ENCODE data around the gene ELOVL3.
A peak's percentile ranks its signal among the peaks of the same experiment; 100 is the strongest.
"Not testable (repeated sequence)": the region's sequence is repeated elsewhere in the genome, so short reads cannot be mapped to it uniquely, and the experiment has no call there.

Gene ELOVL3

DNA sequence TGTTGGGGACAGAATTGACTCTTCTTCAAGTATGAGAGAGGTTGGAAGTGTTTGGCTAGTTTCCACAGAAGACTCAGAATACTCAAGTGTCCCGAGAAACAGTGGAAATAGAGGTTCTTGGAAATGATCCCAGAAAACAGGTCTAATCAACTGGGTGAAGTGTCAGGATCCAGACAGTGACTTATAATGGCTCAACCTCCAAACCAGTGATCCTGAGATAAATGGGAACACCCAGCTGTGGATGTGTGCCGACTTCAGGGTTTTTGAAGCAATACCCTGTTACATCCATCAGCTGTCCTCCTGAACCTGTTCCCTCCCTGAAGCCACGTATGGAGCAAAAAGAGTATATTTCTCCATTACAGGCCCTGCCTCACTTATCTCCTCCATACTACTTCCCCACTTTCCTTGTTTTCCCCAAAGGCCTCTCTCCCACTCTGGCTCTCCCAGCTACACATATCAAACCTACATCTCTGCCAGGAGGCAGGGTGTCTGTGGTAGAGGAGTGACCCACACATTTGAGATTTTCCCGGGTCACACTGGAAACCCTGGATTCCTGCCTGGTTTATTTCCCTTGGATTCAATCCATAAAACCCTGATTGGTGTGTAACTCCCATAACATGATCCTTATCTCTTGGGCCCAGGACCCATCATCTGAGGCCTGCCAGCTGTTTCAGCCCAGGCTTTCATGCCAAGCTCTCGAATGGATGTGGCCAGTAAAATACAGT is 17.6 kb upstream of the ELOVL3 start:
- Histone ChIP-seq H3K36me3 (ENCODE audit: insufficient read depth) (no peaks in the 10 kb centered on the region), H3K27ac (no peak overlapping the region), H3K4me3 (IDR thresholded peaks at IDR 0.05; ENCODE audit: insufficient read depth, low read depth, low read length) (no peak overlapping the region), H3K4me2 (no peak overlapping the region), H3K79me2 (ENCODE audit: insufficient read depth, low read depth) (no peaks in the 10 kb centered on the region), H3K4me1 (ENCODE audit: low read depth, poor library complexity, severe bottlenecking) (peaks cover 30% of the 10 kb centered on the region), H2AFZ (ENCODE audit: low read depth) (no peak overlapping the region), H3K27me3 (ENCODE audit: insufficient read depth, low read depth) (no peaks in the 10 kb centered on the region), H3K9ac (no peak overlapping the region), H4K20me1 (ENCODE audit: insufficient read depth) (no peaks in the 10 kb centered on the region)
- TF ChIP-seq, protein P1, sequence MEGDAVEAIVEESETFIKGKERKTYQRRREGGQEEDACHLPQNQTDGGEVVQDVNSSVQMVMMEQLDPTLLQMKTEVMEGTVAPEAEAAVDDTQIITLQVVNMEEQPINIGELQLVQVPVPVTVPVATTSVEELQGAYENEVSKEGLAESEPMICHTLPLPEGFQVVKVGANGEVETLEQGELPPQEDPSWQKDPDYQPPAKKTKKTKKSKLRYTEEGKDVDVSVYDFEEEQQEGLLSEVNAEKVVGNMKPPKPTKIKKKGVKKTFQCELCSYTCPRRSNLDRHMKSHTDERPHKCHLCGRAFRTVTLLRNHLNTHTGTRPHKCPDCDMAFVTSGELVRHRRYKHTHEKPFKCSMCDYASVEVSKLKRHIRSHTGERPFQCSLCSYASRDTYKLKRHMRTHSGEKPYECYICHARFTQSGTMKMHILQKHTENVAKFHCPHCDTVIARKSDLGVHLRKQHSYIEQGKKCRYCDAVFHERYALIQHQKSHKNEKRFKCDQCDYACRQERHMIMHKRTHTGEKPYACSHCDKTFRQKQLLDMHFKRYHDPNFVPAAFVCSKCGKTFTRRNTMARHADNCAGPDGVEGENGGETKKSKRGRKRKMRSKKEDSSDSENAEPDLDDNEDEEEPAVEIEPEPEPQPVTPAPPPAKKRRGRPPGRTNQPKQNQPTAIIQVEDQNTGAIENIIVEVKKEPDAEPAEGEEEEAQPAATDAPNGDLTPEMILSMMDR (conservative IDR thresholded peaks at IDR 0.05; ENCODE audit: low read depth, low read length): no peak

DNA sequence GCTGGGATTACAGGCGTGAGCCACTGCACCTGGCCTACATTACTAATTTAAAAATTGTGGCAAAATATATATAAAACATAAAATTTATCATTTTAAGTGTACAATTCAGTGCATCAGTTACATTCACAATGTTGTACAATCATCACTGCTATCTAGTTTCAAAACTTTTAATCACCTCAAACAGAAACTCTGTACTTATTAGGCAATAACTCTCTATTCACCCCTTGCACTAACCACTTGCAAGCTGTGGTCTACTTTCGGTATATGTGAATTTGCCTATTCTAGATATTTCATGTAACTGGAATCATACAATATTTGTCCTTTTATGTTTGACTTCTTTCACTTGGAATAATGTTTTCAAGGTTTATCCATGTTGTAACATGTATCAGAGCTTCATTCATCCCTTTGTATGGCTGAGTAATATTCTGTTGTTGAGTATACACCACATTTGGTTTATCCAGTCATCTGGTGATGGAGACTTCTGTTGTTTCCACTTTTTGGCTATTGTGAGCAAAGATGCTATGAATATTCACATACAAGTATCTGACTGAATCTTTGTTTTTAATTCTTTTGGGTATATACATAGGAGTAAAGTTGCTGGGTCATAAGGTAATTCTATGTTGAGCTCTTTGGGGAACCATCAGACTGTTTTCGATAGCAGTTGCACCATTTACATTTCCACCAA is 14.3 kb upstream of the ELOVL3 start:
- Histone ChIP-seq H3K9ac (no peak overlapping the region), H2AFZ (ENCODE audit: low read depth) (no peak overlapping the region), H3K79me2 (ENCODE audit: insufficient read depth, low read depth) (no peaks in the 10 kb centered on the region), H3K27ac (no peak overlapping the region), H3K27me3 (ENCODE audit: insufficient read depth, low read depth) (no peaks in the 10 kb centered on the region), H3K36me3 (ENCODE audit: insufficient read depth) (no peaks in the 10 kb centered on the region), H3K4me2 (peak overlapping the region; percentile 51; the same call in 1 of the 2 replicates), H3K4me3 (IDR thresholded peaks at IDR 0.05; ENCODE audit: insufficient read depth, low read depth, low read length) (no peak overlapping the region), H4K20me1 (ENCODE audit: insufficient read depth) (no peaks in the 10 kb centered on the region), H3K4me1 (ENCODE audit: low read depth, poor library complexity, severe bottlenecking) (peaks cover 30% of the 10 kb centered on the region)
- TF ChIP-seq, protein P1 (conservative IDR thresholded peaks at IDR 0.05; ENCODE audit: low read depth, low read length): no peak

DNA sequence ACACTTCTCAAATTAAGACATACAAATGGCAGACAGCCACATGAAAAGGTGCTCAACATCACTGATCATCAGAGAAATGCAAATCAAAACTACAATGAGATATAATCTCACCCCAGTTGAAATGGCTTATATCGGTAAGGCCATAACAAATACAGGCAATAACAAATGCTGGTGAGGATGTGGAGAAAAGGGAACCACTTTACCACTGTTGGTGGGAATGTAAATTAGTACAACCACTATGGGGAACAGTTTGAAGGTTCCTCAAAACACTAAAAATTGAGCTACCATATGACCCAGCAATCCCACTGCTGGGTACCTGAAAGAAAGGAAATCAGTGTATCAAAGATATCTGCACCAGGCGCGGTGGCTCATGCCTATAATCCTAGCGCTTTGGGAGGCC is 12.5 kb upstream of the ELOVL3 start:
- H3K36me3 ChIP-seq (ENCODE audit: insufficient read depth); H3K4me3 ChIP-seq (IDR thresholded peaks at IDR 0.05; ENCODE audit: insufficient read depth, low read depth, low read length); H2AFZ ChIP-seq (ENCODE audit: low read depth); H3K4me2 ChIP-seq; H3K27ac ChIP-seq; H3K27me3 ChIP-seq (ENCODE audit: insufficient read depth, low read depth); H4K20me1 ChIP-seq (ENCODE audit: insufficient read depth); H3K79me2 ChIP-seq (ENCODE audit: insufficient read depth, low read depth); H3K9ac ChIP-seq: not testable (repeated sequence)
- peaks cover 30% of the 10 kb centered on the region for H3K4me1 ChIP-seq (ENCODE audit: low read depth, poor library complexity, severe bottlenecking)

DNA sequence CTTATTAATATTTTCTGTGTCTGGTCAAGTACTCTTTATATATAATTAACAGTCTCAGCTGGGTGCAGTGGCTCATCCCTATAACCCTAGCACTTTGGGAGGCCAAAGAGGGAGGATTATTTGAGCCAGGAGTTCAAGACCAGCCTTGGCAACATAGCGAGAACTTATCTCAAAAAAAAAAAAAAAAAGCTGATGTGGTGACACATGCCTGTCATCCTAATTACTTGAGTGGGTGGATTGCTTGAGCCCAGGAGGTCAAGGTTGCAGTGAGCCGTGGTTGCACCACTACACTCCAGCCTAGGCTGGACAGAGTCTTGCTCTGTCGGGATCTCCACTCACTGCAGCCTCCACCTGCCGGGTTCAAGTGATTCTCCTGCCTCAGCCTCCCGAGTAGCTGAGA is 6.7 kb upstream of the ELOVL3 start:
- Histone ChIP-seq H3K4me1 (ENCODE audit: low read depth, poor library complexity, severe bottlenecking) (peaks cover 7% of the 10 kb centered on the region), H3K4me2 (no peak overlapping the region), H3K9ac (no peak overlapping the region), H3K27ac (no peak overlapping the region), H3K79me2 (ENCODE audit: insufficient read depth, low read depth) (no peaks in the 10 kb centered on the region), H3K36me3 (ENCODE audit: insufficient read depth) (no peaks in the 10 kb centered on the region), H4K20me1 (ENCODE audit: insufficient read depth) (no peaks in the 10 kb centered on the region), H3K4me3 (IDR thresholded peaks at IDR 0.05; ENCODE audit: insufficient read depth, low read depth, low read length) (no peak overlapping the region), H2AFZ (ENCODE audit: low read depth) (no peak overlapping the region), H3K27me3 (ENCODE audit: insufficient read depth, low read depth) (no peaks in the 10 kb centered on the region)
- TF ChIP-seq, protein P1 (conservative IDR thresholded peaks at IDR 0.05; ENCODE audit: low read depth, low read length): no peak

DNA sequence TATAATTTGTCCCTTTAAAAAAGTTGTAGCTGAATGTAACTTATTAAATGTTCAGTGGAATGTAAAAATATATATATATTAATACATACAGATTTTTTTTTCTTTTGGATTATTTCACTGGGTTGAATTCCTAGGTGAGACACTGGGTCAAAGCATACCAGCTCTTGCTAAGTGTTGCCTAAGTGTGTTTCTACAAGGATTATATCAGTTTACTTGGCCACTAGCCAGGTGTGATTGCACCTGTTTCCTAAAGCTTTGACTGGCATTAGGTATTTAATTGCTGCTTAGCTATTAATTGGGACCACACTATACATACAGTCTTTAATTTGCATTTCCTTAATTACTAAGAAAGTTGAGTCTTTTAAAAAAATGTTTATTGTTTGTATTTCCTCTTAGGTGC is 5.5 kb upstream of the ELOVL3 start:
- H2AFZ ChIP-seq (ENCODE audit: low read depth): no peak overlapping the region
- H3K79me2 ChIP-seq (ENCODE audit: insufficient read depth, low read depth): no peaks in the 10 kb centered on the region
- TF ChIP-seq, protein P1 (conservative IDR thresholded peaks at IDR 0.05; ENCODE audit: low read depth, low read length): no peak
- H3K4me3 ChIP-seq (IDR thresholded peaks at IDR 0.05; ENCODE audit: insufficient read depth, low read depth, low read length): no peak overlapping the region
- H3K27ac ChIP-seq: no peak overlapping the region
- H3K4me1 ChIP-seq (ENCODE audit: low read depth, poor library complexity, severe bottlenecking): peaks cover 11% of the 10 kb centered on the region
- no peak overlapping the region for H3K4me2 ChIP-seq
- H3K36me3 ChIP-seq (ENCODE audit: insufficient read depth): no peaks in the 10 kb centered on the region
- no peaks in the 10 kb centered on the region for H3K27me3 ChIP-seq (ENCODE audit: insufficient read depth, low read depth)
- H3K9ac ChIP-seq: no peak overlapping the region
- no peaks in the 10 kb centered on the region for H4K20me1 ChIP-seq (ENCODE audit: insufficient read depth)
